ENCODE results near the gene TRIM34.
"Not testable (repeated sequence)": the region's sequence is repeated elsewhere in the genome, so short reads cannot be mapped to it uniquely, and the experiment has no call there.

Gene TRIM34

DNA sequence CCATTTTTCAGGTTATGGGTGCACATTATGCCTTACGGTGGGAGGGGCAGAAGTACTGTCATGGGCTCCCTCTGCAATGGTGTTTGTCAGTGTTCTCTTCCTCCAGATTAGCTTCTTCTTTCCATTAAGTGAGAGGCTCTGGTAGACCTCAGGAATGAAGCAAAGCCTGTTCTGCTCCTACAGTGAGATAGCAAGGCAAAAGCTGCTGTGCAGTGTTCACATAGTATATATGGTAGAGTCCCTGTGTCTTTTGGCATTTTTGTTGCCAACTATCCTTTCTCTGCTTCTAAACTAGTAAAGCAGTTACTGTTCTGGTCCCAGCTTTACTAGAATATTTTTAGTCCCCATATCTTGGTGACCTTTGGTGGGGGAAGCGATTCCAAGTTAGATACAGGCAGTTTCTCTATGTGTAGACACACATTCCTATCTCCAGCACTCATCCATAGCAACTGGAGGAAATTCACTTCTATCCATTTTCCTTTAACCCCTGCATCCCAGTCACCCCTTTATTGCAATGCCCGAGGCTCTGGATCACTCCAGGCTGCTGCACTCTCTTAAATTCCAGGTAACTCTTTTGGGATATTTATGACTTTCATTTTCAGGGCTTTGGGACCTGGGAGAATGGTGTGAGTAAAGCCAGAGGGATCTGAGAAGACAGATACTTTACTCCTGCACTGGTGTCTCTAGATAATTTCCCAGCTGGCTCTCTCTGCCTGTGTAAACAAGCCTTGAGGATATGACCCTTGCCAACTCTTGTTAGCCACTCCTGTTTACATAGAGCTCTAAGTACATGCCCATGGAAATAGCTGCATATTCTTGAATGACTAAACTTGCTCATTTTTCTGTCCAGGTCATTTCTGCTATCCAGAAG lies 3.9 kb upstream of the TRIM34 start:
- peak; percentile 70 for DNase-seq (ENCODE audit: low read depth, low spot score)

DNA sequence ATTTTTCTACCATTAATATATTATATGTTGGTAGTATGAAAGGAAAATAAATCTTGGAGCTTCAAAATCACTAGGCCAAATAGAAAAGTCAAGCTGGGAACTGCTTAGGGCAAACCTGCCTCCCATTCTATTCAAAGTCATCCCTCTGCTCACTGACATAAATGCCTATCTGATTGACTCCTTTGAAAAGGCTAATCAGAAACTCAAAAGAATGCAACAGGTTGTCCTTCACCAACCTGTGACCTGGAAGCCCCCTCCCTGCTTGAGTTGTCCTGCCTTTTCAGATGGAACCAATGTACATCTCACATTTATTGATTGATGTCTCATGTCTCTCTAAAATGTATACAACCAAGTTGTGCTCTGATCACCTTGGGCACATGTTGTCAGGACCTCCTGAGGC lies 3.2 kb upstream of the TRIM34 start:
- DNase-seq (ENCODE audit: low read depth, low spot score), result no peak

DNA sequence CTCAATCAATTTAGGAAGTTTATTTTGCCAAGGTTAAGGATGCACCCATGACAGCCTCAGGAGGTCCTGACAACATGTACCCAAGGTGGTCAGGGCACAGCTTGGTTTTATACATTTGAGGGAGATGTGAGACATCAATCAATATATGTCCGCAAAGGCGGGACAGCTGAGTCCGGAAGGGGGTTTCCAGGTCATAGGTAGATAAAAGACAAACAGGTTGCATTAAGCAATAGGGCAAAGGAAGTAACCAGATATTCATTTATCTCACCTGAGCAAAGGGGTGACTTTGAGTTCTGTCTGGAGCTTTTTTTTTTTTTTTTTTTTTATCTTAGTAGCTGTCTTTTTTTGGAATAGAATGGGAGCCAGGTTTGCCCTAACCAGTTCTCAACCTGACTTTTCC lies 2.0 kb upstream of the TRIM34 start:
- DNase-seq (ENCODE audit: low read depth, low spot score), result no peak

DNA sequence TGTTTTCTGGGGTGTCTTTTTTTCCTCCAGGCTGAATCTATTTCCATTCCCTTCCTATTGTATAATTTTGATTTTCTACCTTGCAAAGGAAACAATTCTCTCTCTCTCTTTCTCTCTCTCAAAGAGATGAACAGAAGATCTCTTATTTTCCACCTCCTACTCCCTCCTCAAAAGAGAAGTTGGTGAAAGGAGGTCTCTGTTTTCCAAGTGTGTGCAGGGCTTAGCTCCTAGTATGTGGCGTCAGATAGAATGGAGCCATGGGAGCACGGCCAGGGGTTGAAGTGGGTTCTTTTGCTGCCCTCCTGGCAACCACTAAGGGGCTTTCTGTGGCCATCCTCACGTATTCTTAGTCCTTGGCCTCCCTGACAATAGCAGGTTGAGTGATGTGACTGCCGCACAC lies 480 bp downstream of the TRIM34 start:
- no peak for DNase-seq (ENCODE audit: low read depth, low spot score)

DNA sequence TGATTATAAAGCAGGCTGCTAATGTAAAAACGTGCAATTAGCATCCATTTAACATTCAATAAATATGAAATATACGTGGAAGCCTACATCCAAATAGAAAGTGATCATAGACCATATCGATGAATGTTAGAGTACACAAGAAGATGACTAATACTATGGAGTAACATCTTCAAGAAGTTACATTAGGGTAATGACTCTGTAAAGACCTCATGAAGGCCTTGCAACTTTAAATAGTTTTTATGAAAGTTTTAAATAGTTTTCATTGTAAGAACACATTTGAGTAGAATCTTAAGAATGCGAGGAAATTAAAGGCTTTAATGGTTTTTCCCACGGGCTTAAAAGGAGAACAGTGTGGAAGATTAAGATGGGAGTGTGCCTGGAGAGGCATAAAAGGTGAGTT lies 1.4 kb downstream of the TRIM34 start:
- DNase-seq (ENCODE audit: low read depth, low spot score), result no peak

DNA sequence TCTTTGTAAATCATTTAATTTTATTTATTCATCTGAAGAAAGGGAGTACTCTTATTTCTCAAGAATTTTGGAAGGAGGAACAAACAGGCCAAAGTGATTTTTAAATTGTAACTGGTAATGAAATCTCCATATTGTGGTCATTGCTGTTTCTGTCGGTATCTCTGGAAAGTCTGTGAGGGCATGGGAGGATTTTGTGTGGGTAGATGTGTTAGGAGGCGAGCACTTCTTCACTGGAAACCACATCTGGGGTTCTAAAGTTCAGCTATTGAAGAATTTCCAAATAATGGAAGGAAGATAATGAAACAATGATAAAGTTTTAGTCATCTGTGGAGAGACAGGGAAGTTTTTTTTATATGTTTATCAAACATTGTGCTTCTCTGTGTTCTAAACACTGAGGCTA lies 6.6 kb downstream of the TRIM34 start:
- no peak for DNase-seq (ENCODE audit: low read depth, low spot score)

DNA sequence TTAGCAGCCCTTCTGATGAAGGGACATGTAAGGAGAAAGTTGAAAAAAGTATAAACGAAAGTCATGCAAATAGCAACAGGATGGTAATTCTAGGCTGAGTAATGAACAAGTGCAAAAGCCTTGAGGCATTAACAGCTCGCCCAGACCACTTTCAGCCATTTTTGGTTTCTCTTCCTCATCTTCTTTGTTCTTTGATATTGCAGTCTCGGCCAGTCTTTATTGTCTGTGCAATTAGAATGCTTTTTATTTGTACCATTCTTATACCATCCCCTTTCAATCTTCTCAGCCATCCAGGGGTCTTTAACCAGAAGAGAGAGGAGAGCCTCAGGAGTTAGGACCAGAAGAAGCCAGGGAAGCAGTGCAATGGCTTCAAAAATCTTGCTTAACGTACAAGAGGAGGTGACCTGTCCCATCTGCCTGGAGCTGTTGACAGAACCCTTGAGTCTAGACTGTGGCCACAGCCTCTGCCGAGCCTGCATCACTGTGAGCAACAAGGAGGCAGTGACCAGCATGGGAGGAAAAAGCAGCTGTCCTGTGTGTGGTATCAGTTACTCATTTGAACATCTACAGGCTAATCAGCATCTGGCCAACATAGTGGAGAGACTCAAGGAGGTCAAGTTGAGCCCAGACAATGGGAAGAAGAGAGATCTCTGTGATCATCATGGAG lies 7.3 kb downstream of the TRIM34 start:
- DNase-seq (ENCODE audit: low read depth, low spot score), result no peak

DNA sequence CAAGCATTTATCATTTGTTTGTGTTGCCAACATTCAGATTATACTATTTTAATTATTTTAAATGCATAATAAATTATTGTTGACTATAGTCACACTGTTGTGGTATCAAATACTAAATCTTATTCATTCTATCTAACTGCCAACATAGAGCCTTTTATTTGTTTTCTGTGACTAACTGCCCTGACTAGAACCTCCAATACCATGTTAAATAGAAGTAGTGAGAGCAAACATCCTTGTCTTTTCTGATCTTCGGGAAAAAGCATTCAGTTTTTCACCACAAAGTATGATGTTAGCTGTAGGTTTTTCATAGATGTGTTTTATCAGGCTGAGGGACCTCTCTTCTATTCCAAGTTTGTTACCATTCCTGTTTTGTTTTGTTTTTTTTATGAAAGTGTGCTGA lies 15.2 kb downstream of the TRIM34 start:
- DNase-seq (ENCODE audit: low read depth, low spot score), result no peak

DNA sequence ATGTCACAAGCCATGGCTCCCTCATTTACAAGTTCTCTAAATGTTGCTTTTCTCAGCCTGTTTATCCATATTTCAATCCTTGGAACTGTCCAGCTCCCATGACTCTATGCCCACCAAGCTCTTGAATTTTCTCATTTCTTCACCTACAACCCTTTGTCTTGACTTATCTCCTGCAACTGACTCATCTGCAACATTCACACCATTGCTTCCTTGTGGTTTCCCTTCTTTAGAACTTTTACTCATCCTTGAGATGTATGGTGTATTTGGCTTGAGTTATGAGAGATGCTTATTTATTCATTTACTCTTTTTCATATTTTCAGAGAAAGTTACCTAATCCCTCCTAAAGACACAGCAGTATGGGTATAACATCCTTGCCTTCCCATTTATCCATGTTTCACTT lies 18.8 kb downstream of the TRIM34 start:
- DNase-seq (ENCODE audit: low read depth, low spot score), result no peak

DNA sequence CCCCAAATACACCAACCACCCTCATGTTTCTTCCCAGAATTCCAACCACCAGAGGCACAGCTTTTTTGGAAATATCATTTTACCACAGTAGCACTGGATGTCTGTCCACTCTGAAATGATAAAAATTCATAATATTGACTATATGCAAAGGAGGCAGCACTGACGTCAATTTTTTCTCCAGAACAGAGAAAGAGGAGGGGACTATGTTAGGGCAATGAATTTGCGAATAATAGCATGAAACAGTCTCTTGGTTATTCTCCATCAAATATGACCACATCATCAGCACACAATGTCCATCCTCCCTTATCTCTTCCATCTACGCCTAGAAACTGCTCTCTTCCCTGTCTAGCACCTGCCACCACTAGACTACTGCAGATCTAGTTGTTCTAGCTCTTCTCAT lies 21.3 kb downstream of the TRIM34 start:
- DNase-seq (ENCODE audit: low read depth, low spot score), result no peak

DNA sequence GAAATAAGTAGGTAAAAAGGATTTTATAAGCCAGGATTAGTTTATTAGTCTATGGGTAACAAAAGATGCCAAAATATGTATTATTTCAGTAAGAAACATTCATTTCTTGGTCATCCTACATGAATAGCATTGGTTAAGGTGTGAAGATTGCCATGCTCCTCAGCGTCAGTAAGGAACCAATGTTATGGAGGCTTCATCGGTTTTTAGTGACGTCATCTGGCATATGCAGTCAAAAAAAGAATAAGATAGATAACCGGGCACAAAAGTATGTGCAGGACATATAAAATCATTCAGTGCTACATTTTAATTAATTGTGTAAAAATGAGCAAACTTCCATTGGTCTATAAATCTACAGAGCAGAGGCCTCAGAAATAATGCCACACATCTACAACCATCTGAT lies 30.7 kb downstream of the TRIM34 start:
- no peak for DNase-seq (ENCODE audit: low read depth, low spot score)

DNA sequence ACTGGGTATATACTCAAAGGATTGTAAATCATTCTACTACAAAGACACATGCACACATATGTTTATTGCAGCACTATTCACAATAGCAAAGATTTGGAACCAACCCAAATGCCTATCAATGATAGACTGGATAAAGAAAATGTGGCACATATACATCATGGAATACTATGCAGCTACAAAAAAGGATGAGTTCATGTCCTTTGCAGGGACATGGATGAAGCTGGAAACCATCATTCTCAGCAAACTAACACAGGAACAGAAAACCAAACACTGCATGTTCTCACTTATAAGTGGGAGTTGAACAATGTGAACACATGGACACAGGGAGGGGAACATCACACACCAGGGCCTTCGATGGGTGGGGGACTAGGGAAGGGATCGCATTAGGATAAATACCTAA lies 32.2 kb downstream of the TRIM34 start:
- DNase-seq (ENCODE audit: low read depth, low spot score), result not testable (repeated sequence)

DNA sequence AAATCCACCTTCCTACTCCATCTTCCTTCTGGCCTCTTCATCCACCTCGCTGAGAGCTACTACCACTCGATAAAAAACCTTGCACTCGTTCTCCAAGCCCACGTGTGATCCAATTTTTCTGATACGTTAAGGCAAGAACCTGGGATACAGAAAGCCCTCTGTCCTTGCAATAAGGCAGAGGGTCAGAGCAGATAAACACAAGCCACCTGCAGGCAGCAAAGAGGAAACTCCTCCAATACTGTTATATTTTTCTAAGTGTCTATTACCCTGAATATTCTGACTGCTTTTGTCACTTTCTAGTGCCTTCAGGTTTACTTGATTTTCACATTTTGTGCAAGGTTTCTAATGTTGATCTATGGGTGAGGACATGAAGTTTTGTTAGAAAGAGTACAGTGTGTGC lies 33.5 kb downstream of the TRIM34 start:
- no peak for DNase-seq (ENCODE audit: low read depth, low spot score)

DNA sequence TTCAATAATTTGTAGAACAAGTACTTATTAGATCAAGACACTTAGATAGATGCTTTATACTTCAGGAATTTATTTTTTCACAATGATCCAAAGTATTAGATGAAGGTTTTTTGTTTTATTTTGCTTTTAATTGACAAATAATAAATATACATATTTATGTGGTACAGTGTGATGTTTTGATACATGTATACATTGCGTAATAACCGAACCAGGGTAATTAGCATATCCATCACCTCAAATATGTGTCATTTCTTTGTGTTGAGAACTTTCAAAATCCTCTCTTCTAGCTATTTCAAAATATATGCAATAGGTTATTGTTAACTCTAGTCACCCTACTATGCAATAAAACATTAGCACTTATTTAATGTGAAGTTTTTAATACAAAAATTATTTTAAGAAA lies 38.7 kb downstream of the TRIM34 start:
- DNase-seq (ENCODE audit: low read depth, low spot score), result no peak

DNA sequence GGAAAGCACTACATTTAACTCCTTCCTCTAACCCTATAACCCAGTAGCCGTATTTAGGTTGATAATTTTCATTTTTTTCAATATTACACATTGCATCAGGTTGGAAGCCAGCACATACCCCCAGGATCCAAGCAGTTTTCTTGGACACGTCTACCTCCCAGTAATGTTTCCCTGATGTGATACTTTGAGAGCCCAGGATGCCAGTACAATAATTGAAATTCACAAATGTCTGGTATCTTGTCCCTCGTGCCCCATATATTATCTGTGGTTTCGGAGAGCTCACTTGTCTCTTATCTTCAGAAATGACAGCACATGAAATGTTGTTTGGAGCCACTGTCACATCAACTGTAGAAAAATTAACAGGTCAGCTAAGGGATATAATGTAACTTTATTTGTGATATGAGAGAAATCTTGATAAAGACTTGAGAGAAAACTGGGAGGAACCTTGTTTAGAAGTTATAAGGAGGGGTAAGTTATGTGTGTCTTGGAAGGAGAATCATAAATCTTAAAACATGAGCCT lies 40.3 kb downstream of the TRIM34 start:
- DNase-seq (ENCODE audit: low read depth, low spot score), result no peak

DNA sequence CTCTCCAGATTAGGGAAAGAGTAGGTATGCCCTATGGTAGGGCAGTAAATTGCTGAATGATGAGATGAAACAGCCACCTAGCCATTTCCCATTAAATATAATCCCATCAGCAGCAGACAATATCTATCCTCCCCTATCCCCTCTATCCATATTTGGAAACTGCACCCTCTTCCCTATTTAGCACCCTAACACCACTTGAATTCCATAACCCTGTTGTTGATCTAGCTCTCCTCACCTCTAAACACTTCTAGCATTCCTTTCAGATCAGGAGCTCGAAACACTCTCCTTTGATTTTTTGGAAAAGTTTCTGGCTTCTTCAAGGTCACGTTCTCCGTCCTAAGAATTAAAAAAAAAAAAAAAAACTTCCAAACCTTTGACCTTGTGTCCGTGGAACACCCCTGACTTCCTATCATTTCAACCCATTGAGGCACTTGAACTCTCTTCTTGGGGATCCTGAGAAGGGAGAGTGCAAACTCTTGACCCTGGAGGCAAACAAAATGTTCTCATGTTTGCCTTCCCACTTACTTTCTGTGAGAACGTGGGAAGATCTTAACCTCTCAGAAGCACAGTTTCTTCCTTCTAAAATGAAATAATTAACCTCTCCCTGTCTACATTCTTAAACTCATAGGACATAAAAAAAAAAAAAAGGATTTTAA lies 41.1 kb downstream of the TRIM34 start:
- no peak for DNase-seq (ENCODE audit: low read depth, low spot score)

DNA sequence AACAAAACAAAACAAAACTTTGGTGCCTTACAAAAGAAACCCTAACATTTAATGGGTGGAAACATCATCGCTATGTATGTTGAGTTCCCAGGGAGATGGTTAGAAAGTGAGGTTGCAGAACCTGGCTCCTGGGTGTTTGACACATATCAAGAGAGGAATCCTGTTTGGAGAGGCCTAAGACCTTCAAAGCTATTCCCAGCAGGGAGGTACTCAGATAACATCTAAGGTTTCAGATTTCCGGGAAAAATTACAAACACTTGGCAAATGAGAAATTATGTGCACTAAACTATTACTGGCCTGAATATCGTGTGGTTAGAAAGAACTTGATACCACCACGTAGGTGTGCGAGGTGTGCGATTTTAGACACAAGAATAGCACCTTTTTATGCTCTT lies 41.6 kb downstream of the TRIM34 start:
- DNase-seq (ENCODE audit: low read depth, low spot score), result no peak

DNA sequence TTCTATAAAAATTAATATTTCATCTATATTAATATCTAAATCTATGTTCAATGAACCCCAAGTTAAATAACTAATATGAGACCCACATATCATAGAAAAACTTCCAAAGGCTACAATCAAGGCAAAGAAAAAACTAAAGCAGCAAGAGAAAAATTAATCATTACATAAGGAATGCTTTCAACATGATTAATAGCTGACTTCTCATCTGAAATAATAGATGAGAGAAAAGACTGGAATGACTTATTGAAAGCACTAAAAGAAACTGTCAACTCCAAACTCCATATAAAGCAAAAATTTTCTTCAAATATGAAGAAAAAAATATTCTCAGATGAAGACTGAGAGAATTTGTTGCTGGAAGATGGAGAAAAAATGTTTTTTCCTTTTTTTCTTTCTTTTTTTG lies 47.0 kb downstream of the TRIM34 start:
- no peak for DNase-seq (ENCODE audit: low read depth, low spot score)

DNA sequence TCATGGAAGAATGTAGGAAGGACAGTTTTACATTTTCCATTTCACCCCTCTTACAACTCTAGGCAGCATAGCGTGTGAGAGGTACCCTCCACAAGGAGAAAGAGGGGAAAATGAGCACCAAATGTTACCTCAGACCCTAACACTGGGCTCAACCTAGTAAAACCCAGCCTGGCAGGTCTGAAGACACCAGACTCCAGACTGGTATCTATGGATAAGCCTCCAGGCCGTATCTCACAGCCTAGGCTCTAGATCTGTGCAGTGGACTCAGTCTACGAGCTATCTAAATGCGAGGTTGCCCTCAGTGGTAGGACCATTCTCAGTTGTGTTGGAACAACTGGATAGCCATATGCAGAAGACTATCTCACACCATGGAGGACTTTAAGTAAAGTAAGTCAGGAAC lies 49.6 kb downstream of the TRIM34 start:
- DNase-seq (ENCODE audit: low read depth, low spot score), result no peak

DNA sequence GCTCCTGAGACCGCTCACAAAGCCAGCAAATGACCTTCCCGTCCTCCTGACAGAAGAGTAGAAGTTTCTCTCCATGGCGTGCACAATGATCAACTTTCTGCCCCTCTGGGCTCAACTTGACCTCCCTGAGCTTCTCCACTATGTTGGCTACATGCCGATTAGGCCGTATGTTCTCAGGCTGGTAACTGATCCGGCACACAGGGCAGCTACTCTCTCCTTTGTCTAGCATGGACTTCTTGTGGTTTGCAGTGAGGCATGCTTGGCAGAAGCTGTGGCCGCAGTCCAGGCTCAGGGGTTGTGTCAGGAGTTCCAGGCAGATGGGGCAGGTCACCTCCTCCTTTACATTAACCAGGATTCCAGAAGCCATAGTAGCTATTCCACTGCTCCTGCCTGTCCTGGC lies 55.0 kb downstream of the TRIM34 start:
- DNase-seq (ENCODE audit: low read depth, low spot score), result no peak

DNA sequence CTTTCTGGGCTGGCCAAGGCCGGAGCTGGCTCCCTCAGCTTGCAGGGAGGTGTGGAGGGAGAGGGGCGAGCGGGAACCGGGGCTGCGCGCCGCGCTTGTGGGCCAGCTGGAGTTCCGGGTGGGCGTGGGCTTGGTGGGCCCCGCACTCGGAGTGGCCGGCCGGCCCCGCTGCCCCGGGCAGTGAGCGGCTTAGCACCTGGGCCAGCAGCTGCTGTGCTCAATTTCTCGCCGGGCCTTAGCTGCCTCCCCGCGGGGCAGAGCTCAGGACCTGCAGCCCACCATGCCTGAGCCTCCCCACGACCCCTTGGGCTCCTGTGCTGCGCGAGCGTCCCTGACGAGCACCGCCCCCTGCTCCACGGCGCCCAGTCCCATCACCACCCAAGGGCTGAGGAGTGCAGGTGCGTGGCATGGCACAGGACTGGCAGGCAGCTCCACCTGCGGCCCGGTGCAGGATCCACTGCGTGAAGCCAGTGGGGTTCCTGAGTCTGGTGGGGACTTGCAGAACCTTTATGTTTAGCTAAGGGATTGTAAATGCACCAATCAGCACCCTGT lies 58.2 kb downstream of the TRIM34 start:
- not testable (repeated sequence) for DNase-seq (ENCODE audit: low read depth, low spot score)

DNA sequence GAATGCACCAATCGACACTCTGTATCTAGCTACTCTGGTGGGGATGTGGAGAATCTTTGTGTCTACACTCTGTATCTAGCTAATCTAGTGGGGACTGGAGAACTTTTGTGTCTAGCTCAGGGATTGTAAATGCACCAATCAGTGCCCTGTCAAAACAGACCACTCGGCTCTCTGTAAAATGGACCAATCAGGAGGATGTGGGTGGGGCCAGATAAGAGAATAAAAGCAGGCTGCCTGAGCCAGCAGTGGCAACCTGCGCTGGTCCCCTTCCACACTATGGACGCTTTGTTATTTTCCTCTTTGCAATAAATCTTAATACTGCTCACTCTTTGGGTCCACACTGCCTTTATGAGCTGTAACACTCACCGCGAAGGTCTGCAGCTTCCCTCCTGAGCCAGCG lies 58.8 kb downstream of the TRIM34 start:
- DNase-seq (ENCODE audit: low read depth, low spot score), result not testable (repeated sequence)
